Measurements from ENCODE around the gene POU2F3.

The POU2F3 gene

GRCh38 chr11:120289426-120289825, 49.5 kb downstream of the POU2F3 start:
- DNase-seq = no peak

DNA sequence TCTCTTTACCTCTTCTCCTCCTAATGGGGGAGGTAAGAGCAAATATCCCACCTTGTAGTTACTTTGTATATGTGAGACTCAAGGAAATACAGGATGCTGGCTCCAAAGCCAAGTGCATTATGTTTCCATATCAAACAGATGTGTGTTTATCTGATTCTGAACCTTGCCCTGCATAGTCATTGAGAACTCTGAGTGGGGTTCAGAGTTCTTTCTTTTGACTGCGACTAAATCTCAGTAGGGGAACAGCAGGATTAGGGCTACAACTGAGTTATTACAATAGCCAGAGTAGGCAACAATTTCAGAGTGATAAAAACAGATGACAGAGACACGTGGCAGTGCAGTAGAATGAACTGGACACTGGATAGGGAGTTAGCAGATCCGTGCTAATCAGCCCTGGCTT, 51.0 kb downstream of the POU2F3 start:
- DNase-seq = no peak

DNA sequence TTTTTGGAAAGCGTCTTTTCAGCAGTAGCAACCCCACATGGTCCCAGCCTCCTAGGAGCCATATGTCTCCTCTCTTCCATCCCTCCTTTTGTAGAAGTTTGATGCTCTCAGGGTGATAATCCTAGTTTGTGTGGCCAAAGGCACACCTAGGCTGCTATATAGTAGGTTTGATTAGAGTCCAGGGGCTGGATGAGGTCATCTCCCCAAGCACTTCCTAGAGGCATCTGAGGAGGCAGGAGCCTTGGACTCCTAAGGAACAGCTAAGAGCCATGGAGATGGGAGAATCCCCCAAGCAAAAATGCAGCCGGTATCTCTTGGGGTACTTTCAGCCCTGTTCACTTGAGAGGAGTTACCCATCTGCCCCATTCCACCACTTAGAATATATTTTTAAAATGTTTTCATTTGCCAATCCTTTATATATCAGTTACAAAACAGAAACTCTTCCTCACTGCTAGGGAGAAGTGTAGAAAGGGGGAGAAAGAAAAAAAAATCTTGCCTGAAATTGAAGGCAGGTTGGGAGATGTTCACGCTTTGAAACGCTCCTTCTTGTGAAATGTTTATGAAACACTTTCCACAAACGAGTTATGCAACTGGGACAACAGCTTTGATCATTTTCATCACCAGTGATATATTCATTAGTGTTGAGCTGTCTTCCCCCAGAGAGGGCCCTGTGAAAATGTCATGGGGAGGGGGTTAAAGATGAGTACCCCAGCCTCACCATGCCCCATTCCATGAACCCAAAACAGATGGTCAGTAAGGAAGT, 53.3 kb downstream of the POU2F3 start:
- no peak for DNase-seq

DNA sequence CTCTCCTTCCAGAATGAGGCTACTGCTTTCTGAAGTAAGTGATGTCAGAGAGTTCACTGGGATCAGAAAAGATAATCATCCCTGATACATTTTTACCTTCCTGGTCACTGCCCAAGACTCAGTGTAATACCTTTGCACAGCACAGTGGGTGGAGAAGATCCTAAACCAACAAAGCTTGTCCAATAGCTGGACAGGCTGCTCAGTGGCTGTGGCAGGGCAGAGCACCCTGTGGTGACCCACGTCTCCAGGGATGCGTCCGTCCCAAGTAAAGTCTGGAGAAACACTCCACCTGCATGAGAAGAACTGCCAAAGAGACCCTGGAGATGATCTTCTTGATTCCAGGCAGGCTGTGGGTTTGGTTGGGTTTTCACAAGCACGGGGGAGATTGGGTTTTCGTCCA, 54.2 kb downstream of the POU2F3 start:
- no peak for DNase-seq

DNA sequence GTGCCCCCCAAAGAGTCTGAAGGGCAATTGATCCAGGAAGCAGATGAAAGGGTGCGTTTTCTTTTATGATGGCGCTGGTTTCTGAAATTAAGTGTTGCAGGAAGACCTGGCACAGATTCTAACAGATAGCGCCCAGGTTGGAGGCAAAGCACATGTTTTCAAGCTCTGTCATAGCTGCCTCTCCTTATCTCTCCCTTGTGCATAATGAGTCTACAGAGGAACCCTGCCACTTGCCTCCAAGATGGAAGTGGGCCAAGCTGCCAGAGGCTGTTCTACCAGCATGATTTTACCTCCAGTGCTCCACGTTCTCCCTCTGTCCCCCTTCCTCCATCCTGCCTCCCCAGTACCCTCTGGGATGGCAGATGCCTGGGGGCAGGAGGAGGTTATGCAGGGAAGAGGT, 55.2 kb downstream of the POU2F3 start:
- no peak for DNase-seq

GRCh38 chr11:120296554-120296953, 56.6 kb downstream of the POU2F3 start:
- no peak for DNase-seq

GRCh38 chr11:120298461-120298860, 58.5 kb downstream of the POU2F3 start:
- DNase-seq = no peak

- no peak for DNase-seq
Observed at GRCh38 chr11:120302001-120302805, 62.3 kb downstream of the POU2F3 start.

GRCh38 chr11:120303004-120303637, 63.2 kb downstream of the POU2F3 start:
- DNase-seq = peak; percentile 50

DNA sequence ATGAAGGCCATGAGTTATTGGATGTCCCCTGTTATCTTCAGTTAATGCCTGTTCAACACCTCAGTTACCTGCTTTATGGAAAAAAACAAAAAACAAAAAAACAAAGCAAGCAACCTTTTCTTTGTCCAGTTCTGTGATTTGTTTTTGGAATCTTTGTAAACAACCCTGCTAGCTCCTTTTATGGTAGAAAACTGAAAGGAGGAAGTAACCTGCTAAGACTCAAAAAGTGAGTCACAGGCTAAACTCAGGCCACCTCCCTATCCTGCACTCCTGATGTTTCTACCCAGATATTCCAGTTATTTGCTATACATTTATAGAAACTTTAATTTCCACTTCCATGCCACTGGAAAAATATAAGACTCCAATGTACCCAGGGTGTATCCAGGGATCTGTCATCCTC, 64.6 kb downstream of the POU2F3 start:
- DNase-seq = no peak

GRCh38 chr11:120305286-120305685, 65.3 kb downstream of the POU2F3 start:
- DNase-seq = no peak

DNA sequence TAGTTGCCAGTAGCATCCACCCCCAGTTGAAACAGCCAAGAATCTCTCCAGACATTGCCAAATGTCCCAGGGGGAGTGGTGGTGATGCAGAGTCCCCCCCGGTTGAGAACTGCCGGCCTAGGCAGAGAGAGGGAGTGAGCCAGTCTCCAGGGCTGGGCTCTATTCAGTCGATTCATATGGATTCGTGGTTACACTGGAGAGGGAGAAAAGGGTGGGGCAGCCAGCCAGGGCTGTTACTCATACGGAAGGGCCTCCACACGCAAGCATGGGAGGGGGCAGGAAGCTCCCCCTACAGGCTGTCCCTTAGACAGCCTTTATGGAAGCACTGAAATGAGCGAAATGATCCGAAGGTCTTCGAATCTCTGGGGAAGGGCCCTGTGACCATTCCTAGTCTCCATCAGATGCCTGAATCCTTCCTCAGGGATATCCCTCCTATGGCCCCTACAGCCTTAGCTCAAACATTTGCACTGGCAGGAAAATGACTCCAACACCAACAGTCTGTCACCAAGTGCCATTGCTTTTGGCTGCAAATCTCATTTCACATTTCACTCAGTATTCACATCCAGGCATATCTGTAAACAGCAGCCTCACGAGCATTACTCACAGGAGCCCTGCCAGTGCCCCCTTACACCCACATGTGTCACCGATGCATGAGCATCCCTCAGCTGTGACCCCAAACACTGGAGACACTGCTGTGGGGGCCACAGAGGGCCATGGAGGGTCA, 66.7 kb downstream of the POU2F3 start:
- no peak for DNase-seq

DNA sequence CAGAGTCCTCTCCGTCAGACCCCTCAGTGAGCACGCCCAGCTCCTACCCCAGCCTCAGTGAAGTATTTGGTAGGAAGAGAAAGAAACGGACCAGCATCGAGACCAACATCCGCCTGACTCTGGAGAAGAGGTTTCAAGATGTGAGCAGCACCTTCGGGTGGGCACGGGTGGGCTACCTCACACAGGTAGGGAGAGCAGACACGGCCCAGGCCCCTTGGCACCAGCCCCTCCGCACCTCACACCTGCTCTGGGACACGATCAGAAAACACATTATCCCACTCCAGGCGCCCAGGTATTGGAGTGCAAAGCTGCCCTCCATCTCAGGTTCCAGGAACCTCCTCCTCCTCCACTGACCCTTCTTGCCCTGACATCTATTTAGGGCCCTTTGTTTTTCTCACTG, 67.5 kb downstream of the POU2F3 start:
- DNase-seq = no peak

- no peak for DNase-seq
Observed at GRCh38 chr11:120308081-120308480, 68.1 kb downstream of the POU2F3 start.

DNA sequence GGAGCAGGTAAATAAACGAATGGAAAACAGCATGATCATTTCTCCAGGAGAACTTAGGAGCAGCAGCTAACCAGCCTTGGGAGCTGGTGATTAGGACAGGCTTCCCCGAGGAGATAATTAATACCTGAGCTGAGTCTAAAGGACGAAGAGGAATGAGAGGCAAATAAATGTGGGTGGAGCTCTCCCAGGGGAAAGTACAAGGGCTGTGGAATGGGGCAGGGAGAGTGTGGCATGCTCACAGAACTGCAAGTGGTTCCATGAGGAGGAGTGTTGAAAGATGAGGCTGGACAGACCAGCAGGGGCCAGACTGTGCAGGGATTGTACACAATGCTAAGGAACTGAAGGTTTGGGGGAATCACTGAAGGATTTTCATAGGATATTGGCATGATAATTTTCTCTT, 70.9 kb downstream of the POU2F3 start:
- no peak for DNase-seq

- no peak for DNase-seq
Observed at GRCh38 chr11:120314861-120315260, 74.9 kb downstream of the POU2F3 start.

GRCh38 chr11:120316880-120317688, 77.1 kb downstream of the POU2F3 start:
- DNase-seq = no peak

GRCh38 chr11:120317689-120318480, 77.9 kb downstream of the POU2F3 start:
- DNase-seq = no peak

DNA sequence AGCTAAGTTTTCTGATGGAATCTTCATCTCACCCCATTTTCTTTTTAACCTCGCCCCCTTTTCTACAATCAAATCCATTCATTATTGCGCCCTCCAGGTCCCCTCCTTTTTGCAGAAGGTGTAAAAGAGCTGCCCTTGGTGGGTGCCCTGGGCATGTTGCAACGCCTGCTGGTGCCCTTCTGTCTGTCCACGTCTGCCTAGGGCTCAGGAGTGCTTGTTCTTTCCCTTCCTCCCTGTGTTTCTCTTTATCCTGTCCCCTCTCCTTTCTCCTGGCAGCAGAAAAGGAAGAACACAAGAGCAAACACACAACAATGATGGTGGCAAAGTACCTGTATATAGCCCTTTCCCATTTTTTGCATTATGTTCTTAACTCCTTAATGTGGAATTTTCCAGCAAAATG, 79.0 kb downstream of the POU2F3 start:
- DNase-seq = no peak

GRCh38 chr11:120324932-120325810, 85.2 kb downstream of the POU2F3 start, which contains the start of gene TLCD5:
Gene TLCD5 (plus strand): TSS chr11:120325299. CDS start chr11:120327442, 2,143 bp downstream.
- DNase-seq = peak; percentile 77
